H1 (cell line): ENCODE measurements around the gene TRAF1. TPM values are rescaled to one million over a fixed set of nuclear protein-coding genes. Genes with fewer than 3 reads are reported as not detected.

Experiments
- BACH1 ChIP-seq: IDR thresholded peaks from 2 replicates; pipeline ENCODE4 v1.6.1; 2012; ENCODE audit warnings: low read length, improper control_type of control experiment
- CHD2 ChIP-seq: IDR thresholded peaks from 2 replicates; pipeline ENCODE4 v1.6.1; 2012; ENCODE audit warnings: low read length, improper control_type of control experiment
- CTBP2 ChIP-seq: IDR thresholded peaks from 2 replicates; pipeline ENCODE4 v1.7.0; 2011; ENCODE audit warnings: borderline replicate concordance, mild to moderate bottlenecking, moderate library complexity, mixed read lengths, low read length; ENCODE audit not compliant: insufficient read depth, insufficient read length
- HDAC6 ChIP-seq: IDR thresholded peaks from one replicate; pipeline ENCODE4 v1.7.1; 2012; ENCODE audit warnings: low read depth, mild to moderate bottlenecking, inconsistent platforms, low read length, moderate library complexity
- KDM1A ChIP-seq: fragments of 200-600, 300-600 bp; sonication (generic); IDR thresholded peaks from 2 replicates; pipeline ENCODE4 v1.7.1; 2016; ENCODE audit warnings: mild to moderate bottlenecking, low read length, borderline replicate concordance
- polyA plus RNA-seq, 7 experiments: library from polyadenylated mRNA; depleted of rRNA in 3 of 7; stranded (reverse) in 5 of 7; unstranded in 2 of 7; fragments of >200 nt in 5 of 7; fragments of 200-250 nt in 2 of 7; gene quantifications; 1 replicate in 5 of 7; 2 replicates in 1 of 7; 4 replicates in 1 of 7; pipeline versions ENCODE4 v1.2.1 to v1.2.3, GENCODE V29; 2011 to 2013; ENCODE audit warnings: missing spikeins in 2 of 7, mixed read lengths in 2 of 7
- total RNA-seq: library from RNA; stranded (reverse); fragmentation: NEBNext Ultra II Directional; extraction: Animal tissue kit (Norgen Biotek cat#: 25700); gene quantifications from 2 replicates; pipeline ENCODE4 v1.2.1, GENCODE V29; 2021
- TF ChIP-seq, protein P1 (sequence below): fragments of 300-600 bp; sonication (generic); IDR thresholded peaks from 2 replicates; pipeline ENCODE4 v1.7.1; 2012; ENCODE audit warnings: low read length, moderate library complexity, mild to moderate bottlenecking, inconsistent platforms; ENCODE audit not compliant: insufficient replicate concordance

Gene TRAF1
- total and polyA plus RNA-seq, 2 of the 8 experiments (the other 6 are each of a cell fraction or from before 2014, with no cell fraction given), result 1.6 to 3.2 TPM

DNA sequence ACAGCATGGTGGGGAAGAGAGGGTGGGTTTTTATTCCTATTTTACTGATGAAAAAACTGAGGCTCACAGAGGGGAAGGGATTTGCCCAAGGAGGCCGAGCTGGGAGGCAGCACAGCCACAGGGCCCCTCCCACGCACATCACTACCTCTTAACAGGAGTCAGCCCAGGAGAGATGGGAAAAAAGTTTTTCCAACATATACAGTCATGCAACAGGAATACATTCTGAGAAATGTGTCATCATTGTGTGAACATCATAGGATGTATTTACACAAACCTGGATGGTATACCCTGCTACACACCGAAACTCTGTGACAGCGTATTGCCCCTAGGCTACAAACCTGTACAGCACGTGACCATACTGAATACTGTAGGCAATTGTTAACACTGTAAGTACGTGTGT, 11.6 kb downstream of the TRAF1 start (continued):
- no peak for TF ChIP-seq KDM1A
- no peak for TF ChIP-seq HDAC6
- TF ChIP-seq, protein P1, sequence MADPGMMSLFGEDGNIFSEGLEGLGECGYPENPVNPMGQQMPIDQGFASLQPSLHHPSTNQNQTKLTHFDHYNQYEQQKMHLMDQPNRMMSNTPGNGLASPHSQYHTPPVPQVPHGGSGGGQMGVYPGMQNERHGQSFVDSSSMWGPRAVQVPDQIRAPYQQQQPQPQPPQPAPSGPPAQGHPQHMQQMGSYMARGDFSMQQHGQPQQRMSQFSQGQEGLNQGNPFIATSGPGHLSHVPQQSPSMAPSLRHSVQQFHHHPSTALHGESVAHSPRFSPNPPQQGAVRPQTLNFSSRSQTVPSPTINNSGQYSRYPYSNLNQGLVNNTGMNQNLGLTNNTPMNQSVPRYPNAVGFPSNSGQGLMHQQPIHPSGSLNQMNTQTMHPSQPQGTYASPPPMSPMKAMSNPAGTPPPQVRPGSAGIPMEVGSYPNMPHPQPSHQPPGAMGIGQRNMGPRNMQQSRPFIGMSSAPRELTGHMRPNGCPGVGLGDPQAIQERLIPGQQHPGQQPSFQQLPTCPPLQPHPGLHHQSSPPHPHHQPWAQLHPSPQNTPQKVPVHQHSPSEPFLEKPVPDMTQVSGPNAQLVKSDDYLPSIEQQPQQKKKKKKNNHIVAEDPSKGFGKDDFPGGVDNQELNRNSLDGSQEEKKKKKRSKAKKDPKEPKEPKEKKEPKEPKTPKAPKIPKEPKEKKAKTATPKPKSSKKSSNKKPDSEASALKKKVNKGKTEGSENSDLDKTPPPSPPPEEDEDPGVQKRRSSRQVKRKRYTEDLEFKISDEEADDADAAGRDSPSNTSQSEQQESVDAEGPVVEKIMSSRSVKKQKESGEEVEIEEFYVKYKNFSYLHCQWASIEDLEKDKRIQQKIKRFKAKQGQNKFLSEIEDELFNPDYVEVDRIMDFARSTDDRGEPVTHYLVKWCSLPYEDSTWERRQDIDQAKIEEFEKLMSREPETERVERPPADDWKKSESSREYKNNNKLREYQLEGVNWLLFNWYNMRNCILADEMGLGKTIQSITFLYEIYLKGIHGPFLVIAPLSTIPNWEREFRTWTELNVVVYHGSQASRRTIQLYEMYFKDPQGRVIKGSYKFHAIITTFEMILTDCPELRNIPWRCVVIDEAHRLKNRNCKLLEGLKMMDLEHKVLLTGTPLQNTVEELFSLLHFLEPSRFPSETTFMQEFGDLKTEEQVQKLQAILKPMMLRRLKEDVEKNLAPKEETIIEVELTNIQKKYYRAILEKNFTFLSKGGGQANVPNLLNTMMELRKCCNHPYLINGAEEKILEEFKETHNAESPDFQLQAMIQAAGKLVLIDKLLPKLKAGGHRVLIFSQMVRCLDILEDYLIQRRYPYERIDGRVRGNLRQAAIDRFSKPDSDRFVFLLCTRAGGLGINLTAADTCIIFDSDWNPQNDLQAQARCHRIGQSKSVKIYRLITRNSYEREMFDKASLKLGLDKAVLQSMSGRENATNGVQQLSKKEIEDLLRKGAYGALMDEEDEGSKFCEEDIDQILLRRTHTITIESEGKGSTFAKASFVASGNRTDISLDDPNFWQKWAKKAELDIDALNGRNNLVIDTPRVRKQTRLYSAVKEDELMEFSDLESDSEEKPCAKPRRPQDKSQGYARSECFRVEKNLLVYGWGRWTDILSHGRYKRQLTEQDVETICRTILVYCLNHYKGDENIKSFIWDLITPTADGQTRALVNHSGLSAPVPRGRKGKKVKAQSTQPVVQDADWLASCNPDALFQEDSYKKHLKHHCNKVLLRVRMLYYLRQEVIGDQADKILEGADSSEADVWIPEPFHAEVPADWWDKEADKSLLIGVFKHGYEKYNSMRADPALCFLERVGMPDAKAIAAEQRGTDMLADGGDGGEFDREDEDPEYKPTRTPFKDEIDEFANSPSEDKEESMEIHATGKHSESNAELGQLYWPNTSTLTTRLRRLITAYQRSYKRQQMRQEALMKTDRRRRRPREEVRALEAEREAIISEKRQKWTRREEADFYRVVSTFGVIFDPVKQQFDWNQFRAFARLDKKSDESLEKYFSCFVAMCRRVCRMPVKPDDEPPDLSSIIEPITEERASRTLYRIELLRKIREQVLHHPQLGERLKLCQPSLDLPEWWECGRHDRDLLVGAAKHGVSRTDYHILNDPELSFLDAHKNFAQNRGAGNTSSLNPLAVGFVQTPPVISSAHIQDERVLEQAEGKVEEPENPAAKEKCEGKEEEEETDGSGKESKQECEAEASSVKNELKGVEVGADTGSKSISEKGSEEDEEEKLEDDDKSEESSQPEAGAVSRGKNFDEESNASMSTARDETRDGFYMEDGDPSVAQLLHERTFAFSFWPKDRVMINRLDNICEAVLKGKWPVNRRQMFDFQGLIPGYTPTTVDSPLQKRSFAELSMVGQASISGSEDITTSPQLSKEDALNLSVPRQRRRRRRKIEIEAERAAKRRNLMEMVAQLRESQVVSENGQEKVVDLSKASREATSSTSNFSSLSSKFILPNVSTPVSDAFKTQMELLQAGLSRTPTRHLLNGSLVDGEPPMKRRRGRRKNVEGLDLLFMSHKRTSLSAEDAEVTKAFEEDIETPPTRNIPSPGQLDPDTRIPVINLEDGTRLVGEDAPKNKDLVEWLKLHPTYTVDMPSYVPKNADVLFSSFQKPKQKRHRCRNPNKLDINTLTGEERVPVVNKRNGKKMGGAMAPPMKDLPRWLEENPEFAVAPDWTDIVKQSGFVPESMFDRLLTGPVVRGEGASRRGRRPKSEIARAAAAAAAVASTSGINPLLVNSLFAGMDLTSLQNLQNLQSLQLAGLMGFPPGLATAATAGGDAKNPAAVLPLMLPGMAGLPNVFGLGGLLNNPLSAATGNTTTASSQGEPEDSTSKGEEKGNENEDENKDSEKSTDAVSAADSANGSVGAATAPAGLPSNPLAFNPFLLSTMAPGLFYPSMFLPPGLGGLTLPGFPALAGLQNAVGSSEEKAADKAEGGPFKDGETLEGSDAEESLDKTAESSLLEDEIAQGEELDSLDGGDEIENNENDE, result no peak
- no peak for TF ChIP-seq CTBP2
- no peak for TF ChIP-seq BACH1
- TF ChIP-seq CHD2, result no peak
